Activated T-cell treated with anti-CD3 and anti-CD28 coated beads for 1 hour (primary cell): ENCODE measurements around the gene KLHL29.

Experiments
- DNase-seq: peaks from one replicate; pipeline ENCODE4 v3.0.0-alpha.2; 2020; ENCODE audit warnings: low read depth

The KLHL29 gene

GRCh38 chr2:23422089-23423061 is 37.4 kb downstream of the KLHL29 start:
- DNase-seq: no peak

DNA sequence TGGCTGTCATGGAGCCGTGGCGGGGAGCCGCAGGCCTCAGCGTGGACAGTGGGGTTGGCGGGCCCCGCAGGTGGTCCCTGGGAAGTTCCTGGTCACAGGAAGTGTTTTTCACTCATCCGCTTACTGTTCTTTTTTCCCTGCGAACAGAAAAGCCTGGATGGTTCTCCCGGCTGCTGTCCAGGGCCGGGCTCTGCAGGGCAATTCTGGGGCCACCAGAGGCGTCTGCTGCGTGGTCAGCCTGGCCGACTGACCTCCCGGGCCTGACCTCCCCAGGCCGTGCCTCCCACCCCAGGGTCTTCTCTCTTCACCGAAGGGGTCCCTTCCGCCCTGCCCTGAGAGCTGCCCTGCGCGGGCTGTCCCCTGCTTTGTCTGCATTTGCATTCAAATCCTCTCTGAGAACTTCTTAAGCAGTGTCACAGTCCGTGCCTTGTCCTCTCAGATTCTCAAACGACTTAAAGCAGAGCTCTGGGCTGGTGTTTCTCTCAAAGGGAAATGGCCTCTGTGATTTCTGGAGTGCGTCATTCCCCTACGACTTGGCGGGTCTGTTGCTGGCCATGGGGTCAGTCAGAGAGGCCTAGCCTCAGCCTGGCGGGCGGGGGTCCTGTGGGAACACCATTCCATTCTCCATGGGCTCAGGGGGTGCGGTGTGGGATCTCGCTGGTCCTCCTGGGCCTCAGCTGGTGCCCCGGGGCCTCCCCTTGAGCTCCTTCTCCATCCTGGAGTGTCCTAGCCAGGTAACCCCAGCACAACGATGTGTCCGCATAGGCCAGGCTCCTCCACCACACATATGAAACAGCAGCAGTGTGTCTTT is 38.3 kb downstream of the KLHL29 start:
- DNase-seq: no peak

DNA sequence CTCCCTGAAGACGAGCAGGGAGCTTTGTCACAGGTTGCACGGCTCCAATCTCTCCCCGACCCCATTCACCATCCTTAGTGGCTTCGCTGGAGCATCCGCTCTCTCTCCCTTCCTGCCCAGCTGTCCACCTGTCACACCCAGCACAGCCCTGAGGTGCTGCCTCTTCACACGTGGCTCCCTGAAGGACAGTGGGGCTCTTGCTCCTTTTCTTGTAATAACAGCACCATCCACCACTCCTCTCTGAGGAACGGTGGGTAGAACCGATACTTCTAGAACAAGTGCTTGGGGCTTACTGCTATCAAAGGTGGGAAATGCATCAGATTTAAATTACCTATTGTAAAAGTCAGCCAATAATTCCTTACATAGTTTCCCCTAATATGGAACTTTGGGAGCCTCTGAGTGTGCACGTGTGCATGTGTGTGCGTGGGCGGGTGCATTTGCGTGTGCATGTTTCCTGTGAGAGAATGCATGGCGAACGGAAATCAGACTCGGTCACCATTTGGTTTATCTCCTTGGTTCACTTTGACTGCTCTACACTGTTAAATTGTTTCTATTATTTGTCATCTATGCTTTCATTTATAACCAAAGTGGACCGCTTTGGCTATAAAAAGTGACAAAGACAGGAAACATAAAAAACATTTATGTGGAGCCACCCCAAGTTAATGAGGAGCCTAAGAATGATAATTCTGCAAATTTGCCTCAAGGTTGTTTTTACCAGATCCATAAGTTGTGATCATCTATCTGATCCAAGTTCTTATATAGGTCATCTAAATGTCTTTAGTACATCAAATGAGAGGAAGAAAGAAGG is 39.1 kb downstream of the KLHL29 start:
- DNase-seq: no peak

DNA sequence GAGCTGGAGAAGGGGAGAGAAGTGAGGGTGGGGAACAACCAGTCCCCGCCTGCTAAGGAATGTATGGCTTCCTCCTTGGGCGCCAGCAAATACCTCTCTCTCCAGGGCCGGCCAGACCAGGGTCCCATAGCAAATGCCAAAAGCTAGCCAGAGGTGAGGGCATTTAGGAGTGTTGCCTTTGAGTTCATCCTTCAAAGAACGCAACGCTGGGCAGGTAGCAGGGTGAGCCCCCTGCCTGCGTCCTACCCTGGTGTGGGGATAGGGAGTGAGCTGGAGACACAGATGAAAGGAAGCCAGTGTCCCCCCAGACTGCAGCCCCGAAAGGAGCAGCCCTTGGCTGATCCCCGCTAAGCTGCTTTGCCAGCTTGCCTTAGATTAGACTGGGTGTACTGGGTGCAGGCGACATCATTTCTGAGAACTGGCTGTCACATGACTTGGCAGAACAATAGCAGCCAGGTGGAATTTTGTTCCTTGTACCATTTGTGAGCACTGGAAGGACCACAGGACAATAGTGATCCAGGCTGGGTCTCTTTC is 40.4 kb downstream of the KLHL29 start:
- no peak for DNase-seq

DNA sequence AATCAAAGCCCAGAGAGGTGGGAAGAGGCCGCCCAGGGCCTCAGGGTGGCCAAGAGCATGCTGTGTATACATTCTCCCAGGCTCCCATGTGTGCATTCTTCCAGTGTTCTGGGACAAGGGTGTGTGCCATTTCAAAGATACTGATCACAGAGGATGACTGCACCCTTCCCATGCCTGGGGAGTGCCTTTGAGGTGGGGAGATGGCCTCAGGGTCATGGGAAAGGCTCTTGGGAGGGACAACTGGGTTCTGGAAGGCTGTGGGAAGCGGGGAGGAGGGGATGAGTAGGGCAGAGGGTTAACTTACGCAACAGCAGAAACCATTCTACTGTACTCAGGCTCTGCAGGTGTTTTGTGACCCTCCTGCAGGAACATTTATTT is 40.9 kb downstream of the KLHL29 start:
- DNase-seq: no peak

GRCh38 chr2:23426263-23426905 is 41.4 kb downstream of the KLHL29 start:
- DNase-seq: no peak

DNA sequence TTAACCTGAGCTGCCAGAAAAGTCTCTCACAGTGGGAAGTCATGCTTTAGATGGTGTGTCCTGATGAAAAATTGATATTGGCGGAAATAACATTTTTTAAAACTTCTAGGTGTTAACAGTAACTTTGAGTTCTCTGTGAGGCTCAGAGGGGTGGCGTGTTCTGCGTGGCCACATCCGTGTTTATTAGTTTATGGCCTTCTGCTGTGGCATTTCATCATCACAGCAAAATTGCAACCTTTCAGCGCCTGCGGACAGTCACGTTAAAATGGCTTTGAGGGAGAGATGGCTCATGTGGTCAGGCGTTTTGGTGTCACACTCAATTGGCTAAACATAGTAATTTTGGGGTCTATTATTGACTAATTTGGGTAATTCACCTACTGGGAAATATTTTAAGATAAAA is 42.4 kb downstream of the KLHL29 start:
- DNase-seq: no peak

GRCh38 chr2:23427976-23428375 is 43.0 kb downstream of the KLHL29 start:
- no peak for DNase-seq

GRCh38 chr2:23429036-23429435 is 44.1 kb downstream of the KLHL29 start:
- no peak for DNase-seq

- no peak for DNase-seq
Observed at GRCh38 chr2:23430263-23430662, 45.3 kb downstream of the KLHL29 start.

- DNase-seq: no peak
Observed at GRCh38 chr2:23432531-23432930, 47.6 kb downstream of the KLHL29 start.

- DNase-seq: no peak
Observed at GRCh38 chr2:23433282-23433681, 48.3 kb downstream of the KLHL29 start.

DNA sequence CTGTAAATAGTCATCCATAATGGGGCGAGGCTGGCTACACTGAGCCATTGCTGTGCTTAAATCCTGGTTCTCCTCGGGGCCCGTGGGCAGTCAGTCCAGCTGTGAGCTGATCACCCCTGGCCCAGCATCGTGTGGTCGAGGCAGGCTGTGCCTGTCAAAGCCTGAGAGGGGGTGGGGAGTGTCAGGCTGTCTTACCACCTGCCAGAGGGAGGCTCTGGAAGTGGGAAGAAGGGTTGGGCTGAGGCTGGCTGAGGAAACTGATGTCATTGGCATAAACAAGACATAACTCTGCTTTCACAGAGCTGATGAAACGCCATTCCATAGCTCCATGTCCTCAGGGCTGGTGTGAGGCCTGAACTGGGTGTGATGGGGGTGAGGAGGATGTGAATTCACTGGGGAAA is 49.7 kb downstream of the KLHL29 start:
- no peak for DNase-seq

GRCh38 chr2:23435250-23436035 is 50.5 kb downstream of the KLHL29 start:
- no peak for DNase-seq

DNA sequence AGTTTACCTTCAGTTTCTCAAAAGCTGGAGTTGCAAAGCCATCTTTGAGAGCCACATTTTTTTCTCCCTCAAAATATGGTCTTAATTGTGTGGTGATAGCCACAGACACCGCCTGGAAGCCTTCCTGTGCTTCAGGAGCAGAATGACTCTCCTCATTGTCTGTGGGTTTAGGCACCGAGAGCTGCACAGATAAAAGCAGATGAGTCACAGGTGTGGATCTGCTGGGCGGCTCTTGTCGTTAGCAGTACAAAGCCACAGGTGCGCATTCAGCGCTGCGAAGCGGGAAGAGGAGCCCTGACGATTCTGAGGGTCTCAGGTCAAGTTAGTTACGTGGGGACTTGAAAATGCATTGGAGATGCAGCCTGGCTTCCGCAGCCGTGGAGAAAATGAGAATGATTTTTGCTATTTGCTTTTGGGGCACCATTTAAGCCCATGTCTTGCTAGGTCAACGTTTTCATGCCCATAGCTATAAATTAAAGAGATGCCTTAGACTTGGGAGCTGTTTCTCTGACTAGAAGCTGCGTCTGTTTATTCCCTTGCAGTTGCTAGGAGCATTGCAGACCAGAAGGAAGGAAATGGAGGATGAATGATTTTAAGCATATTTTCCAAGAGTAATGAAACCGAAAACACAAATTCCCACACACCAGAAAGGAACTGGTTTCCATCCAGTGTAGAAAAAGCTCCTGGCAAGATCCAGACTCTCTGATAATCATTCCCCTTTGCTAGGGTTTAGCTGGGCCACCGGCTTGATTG is 51.5 kb downstream of the KLHL29 start:
- DNase-seq: no peak

DNA sequence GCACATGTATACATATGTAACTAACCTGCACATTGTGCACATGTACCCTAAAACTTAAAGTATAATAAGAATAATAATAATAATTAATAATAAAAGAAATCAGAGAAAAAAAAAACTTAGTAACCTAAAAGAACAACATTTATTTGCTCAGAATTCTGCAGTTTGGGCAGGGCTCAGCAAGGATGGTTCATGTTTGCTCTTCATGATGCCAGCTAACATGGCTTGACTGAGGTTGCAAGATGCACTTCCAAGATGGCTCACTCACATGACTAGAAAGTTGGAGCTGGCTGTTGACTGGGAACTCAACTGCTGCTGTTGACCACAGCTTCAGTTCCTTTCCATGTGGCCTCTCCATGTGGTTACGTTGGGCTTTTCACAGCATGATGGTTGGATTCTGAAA is 56.4 kb downstream of the KLHL29 start:
- no peak for DNase-seq

DNA sequence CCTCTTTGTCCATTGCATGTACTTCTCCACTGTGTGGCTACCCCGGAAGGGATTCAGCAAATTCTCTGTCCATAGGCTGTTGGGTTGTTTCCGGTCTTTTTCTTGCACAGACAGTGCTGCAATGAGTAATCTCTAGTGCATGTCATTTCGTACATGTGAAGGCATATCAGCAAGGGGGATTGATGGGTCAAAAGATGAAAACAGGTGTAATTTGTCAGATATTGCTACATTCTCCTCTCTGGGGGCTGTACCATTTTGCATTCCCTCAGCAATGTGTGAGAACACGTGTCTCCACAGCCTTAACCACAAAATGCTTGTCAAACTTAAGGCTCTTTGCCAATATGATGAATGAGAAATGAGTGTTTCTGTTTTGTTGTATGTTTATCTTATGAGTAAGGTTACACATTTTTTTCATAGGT is 60.5 kb downstream of the KLHL29 start:
- no peak for DNase-seq

DNA sequence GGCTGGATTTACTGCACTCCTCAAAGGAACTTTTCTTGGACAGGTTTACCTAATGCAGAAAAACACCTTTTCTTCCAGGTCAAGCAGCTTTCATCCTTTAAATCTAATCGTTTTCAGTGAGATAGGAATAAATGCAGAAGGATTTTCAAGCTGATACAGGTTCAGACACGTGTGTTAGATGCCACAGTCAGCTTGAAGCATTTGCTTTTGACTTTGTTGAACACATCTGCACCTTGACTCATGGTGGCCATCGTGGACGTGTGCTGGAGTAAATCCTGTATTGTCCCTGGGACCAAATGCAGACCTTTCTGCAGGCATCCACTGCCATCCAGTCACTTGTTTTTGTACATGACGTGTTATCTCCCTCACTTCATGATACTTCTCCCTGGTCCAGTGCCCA is 61.9 kb downstream of the KLHL29 start:
- no peak for DNase-seq

DNA sequence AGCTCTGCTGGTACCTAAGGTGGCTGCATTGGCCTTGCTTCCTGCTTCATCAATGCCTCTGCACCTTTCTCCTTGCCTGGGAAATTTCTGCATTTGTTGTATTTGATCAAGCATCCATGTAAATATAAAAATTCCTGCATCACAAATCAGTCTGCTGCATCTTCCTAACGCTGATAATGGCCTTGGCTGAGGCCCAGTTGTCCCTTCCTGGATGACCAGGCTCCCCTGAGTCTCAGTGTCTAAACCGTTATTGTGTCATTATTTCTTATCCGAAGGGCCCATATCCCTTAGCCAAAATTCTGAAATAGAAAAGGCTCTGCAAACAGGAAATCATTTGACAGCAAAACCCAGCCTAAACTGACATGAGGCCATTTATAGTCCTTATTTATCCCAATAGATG is 62.4 kb downstream of the KLHL29 start:
- DNase-seq: no peak

GRCh38 chr2:23448906-23449305 is 63.9 kb downstream of the KLHL29 start:
- DNase-seq: no peak
